PFSK-1 (cell line): Measurements from ENCODE around the gene SLC12A3.

Experiments
- FOXP2 ChIP-seq: optimal IDR thresholded peaks from 2 replicates; pipeline ENCODE3; 2011; ENCODE audit warnings: borderline replicate concordance, control low read depth, inconsistent platforms; ENCODE audit not compliant: insufficient read depth; ENCODE audit errors: extremely low read length, extremely low read depth
- POLR2AphosphoS5 ChIP-seq: IDR thresholded peaks from 2 replicates; pipeline ENCODE4 v1.6.1; 2012; ENCODE audit warnings: low read depth, mild to moderate bottlenecking, control low read depth, low read length, moderate library complexity
- SIN3A ChIP-seq: IDR thresholded peaks from 2 replicates; pipeline ENCODE4 v1.6.1; 2012; ENCODE audit warnings: mild to moderate bottlenecking, low read length, moderate library complexity, borderline replicate concordance; ENCODE audit not compliant: insufficient read depth
- TAF1 ChIP-seq: IDR thresholded peaks from 2 replicates; pipeline ENCODE4 v1.6.1; 2012; ENCODE audit warnings: low read length, control low read depth, borderline replicate concordance; ENCODE audit not compliant: insufficient read depth
- TF ChIP-seq, protein P1 (sequence below), 2 experiments: IDR thresholded peaks; 2 replicates each; pipeline versions ENCODE4 v1.6.1 to v1.8.0; 2011 to 2012; ENCODE audit warnings: low read depth in 2 of 2, low read length in 2 of 2, control low read depth in 1 of 2, inconsistent platforms in 1 of 2, mild to moderate bottlenecking in 1 of 2, moderate library complexity in 1 of 2; ENCODE audit not compliant: insufficient read depth in 1 of 2

Gene SLC12A3

DNA sequence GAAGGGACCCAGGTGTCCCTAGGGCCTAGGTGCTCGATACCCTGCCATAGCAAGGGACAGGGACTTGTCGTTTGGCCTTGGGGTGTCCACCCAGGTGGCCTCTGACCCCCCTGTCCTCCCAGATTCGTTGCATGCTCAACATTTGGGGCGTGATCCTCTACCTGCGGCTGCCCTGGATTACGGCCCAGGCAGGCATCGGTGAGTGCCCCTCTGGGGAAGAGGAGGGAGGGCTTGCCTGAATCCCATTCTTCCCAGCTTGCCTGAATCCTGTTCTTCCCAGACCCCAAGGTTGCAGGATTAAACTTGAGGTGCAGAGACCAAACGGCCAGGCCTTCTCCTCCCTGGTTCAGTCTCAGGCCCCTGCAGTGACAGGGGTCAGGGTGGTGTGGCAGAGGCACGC is 3.2 kb downstream of the SLC12A3 start:
- no peak for TF ChIP-seq FOXP2
- TF ChIP-seq SIN3A = no peak
- TF ChIP-seq TAF1 = no peak
- TF ChIP-seq, protein P1, sequence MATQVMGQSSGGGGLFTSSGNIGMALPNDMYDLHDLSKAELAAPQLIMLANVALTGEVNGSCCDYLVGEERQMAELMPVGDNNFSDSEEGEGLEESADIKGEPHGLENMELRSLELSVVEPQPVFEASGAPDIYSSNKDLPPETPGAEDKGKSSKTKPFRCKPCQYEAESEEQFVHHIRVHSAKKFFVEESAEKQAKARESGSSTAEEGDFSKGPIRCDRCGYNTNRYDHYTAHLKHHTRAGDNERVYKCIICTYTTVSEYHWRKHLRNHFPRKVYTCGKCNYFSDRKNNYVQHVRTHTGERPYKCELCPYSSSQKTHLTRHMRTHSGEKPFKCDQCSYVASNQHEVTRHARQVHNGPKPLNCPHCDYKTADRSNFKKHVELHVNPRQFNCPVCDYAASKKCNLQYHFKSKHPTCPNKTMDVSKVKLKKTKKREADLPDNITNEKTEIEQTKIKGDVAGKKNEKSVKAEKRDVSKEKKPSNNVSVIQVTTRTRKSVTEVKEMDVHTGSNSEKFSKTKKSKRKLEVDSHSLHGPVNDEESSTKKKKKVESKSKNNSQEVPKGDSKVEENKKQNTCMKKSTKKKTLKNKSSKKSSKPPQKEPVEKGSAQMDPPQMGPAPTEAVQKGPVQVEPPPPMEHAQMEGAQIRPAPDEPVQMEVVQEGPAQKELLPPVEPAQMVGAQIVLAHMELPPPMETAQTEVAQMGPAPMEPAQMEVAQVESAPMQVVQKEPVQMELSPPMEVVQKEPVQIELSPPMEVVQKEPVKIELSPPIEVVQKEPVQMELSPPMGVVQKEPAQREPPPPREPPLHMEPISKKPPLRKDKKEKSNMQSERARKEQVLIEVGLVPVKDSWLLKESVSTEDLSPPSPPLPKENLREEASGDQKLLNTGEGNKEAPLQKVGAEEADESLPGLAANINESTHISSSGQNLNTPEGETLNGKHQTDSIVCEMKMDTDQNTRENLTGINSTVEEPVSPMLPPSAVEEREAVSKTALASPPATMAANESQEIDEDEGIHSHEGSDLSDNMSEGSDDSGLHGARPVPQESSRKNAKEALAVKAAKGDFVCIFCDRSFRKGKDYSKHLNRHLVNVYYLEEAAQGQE (IDR thresholded peaks at IDR 0.05; ENCODE audit: insufficient read depth in 1 of 2, low read depth in 2 of 2, low read length in 2 of 2) = no peak
- TF ChIP-seq POLR2AphosphoS5 = no peak

DNA sequence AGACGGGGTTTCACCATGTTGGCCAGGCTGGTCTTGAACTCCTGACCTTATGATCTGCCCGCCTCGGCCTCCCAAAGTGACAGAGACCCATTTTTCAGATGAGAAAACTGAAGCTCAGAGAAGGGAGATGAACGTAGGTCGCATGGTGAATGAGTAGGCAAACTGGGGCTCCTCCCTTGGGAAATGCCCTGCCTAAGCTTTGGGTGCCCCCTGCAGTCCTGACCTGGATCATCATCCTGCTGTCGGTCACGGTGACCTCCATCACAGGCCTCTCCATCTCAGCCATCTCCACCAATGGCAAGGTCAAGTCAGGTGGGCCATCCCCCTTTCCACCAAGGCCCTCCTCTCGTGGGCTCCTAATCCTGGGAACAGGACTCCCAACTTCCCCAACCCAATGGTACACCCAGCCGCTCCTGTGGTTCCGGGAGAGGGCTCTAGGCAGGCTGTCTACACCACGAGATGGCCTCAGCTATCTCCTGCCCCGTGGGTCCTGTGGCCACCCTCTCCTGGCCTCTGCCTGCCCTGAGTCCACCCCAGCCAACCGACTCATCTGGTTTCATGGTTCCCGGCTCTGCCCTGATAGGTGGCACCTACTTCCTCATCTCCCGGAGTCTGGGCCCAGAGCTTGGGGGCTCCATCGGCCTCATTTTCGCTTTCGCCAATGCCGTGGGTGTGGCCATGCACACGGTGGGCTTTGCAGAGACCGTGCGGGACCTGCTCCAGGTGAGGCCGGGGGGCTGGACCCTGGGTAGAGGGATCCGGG is 4.7 kb downstream of the SLC12A3 start:
- no peak for TF ChIP-seq SIN3A
- TF ChIP-seq POLR2AphosphoS5 = no peak
- TF ChIP-seq TAF1 = no peak
- no peak for TF ChIP-seq FOXP2

DNA sequence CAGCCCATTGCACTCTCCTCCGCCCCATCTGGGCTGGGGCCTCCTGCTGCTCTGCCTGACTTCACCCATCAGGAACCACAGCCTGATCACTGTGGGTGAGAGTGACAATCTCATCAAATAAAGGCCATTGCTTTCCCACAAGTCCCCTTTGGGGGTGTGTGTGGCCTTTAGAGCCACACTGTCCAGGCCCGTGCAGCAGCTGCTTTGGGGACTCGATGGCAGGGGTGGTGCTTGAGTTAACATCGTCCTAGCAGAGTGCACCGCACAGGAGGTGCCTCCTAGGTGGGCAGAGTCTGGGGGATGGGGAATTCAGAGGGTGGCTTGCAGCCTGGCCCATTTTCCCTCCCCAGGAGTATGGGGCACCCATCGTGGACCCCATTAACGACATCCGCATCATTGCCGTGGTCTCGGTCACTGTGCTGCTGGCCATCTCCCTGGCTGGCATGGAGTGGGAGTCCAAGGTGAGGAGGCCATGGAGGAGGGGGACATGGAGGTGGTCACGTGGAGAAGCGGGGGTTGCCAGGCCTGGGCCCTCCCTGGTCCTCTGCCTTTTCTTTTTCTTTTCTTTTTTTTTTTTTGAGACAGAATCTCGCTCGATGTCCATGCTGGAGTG is 5.4 kb downstream of the SLC12A3 start:
- no peak for TF ChIP-seq SIN3A
- TF ChIP-seq FOXP2 = no peak

DNA sequence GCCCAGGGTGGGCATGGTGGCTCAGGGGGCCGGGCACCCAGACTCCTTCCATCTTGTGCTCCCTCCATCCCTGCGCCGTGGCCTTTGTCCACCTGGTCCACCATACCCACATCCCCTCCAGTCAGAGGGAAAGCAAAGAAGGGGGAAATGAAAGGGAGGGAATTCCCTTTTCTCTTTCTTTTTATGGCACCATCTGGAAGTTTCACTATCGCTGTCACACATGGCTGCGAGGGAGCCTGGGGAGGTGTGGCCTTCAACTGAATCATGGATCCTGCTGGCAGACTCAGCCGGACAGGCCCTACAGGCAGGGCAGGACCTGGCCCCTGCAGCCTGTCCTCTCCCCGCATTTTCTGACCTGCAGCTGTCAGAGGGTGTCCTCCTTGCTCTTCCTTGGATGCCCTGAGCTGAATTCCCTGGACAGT is 6.2 kb downstream of the SLC12A3 start:
- TF ChIP-seq, protein P1 (IDR thresholded peaks at IDR 0.05; ENCODE audit: insufficient read depth in 1 of 2, low read depth in 2 of 2, low read length in 2 of 2) = no peak
- no peak for TF ChIP-seq SIN3A

DNA sequence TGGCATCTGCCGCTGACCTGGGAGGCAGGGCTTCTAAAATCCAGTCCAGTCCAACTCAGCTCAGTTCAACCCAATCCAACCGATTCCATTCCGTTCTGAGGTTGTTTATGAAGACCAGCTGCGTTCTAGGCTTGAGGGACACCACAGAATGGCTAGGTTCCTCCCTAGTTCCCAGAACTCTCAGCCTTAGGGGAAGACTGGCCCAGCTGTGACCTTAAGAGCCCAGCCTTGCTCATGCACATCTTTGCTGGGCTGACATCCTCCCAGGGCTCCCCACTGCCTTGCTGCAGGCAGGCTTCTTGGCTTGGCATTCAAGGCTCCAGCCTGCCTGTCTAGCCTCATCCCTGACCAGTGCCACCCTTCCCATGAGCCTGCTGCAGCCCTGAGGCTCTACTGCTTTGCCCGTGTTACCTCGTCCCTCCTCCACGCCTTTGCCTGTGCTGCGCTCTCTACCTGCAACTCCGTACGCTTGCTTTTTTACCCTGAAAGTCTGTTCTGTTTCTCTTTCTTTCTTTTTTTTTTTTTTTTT is 7.9 kb downstream of the SLC12A3 start:
- TF ChIP-seq TAF1 (no peak), FOXP2 (no peak), SIN3A (no peak), POLR2AphosphoS5 (no peak)
- TF ChIP-seq, protein P1 (IDR thresholded peaks at IDR 0.05; ENCODE audit: insufficient read depth in 1 of 2, low read depth in 2 of 2, low read length in 2 of 2) = no peak

DNA sequence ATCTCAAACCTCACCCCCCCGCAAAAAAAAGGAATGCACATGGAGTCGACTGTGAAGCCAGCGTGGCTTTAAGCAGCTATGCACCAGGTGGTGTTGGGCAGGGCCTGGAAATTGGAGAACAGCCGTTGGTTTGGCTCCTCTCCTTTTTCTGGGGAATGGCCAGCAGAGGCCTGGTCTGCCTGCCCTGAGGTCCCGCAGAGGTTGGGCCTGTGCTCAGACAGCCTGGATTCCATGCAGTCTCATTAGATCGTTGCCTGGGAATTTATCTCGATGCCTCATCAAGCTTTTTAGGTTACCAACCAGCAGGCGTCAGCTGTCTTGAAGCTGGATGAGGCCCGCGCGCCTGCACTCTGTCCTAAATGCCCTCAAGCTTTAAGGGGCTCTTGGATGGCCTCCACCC is 9.8 kb downstream of the SLC12A3 start:
- no peak for TF ChIP-seq SIN3A
- TF ChIP-seq, protein P1 (IDR thresholded peaks at IDR 0.05; ENCODE audit: insufficient read depth in 1 of 2, low read depth in 2 of 2, low read length in 2 of 2) = no peak
